Thoracic aorta (tissue), 2 donors: ENCODE results near the gene WWC1. TPM values are rescaled to one million over a fixed set of nuclear protein-coding genes. Genes with fewer than 3 reads are reported as not detected.

Source experiments
- ATAC-seq: fragments of 150-250 bp; one replicate; pipeline ENCODE4 v1.8.0; 2017; ENCODE audit warnings: low read depth; ENCODE audit not compliant: insufficient number of reproducible peaks, low FRiP score
- DNase-seq: peaks from one replicate; pipeline ENCODE4 v3.0.0-alpha.2; 2020; ENCODE audit warnings: low spot score
- H3K27ac ChIP-seq, 2 donors: fragments of 200-600 bp; sonication (generic); 1 replicate in 1 of 2; 2 replicates in 1 of 2; pipeline ENCODE4 v1.5.1; 2016; ENCODE audit warnings: mild to moderate bottlenecking in 2 of 2, moderate library complexity in 2 of 2
- H3K27me3 ChIP-seq: fragments of 200-600 bp; sonication (generic); replicated peaks from 2 replicates; pipeline ENCODE4 v1.6.0; 2016; ENCODE audit warnings: mild to moderate bottlenecking; ENCODE audit not compliant: insufficient read depth
- H3K36me3 ChIP-seq: fragments of 200-600 bp; sonication (generic); one replicate; pipeline ENCODE4 v1.5.1; 2016
- H3K4me1 ChIP-seq, 2 donors: fragments of 200-600 bp; sonication (generic); 1 replicate in 1 of 2; 2 replicates in 1 of 2; pipeline versions ENCODE4 v1.5.1 to v1.6.0; 2016; ENCODE audit warnings: low read depth in 2 of 2, mild to moderate bottlenecking in 1 of 2; ENCODE audit not compliant: control insufficient read depth in 1 of 2
- H3K4me3 ChIP-seq: fragments of 200-600 bp; sonication (generic); 2 replicates; pipeline ENCODE4 v1.5.1; 2016; ENCODE audit warnings: mild to moderate bottlenecking
- H3K9me3 ChIP-seq: fragments of 200-600 bp; sonication (generic); 2 replicates; pipeline ENCODE4 v1.5.1; 2016
- CTCF ChIP-seq: fragments of 200-600 bp; sonication (generic); IDR thresholded peaks from one replicate; pipeline ENCODE4 v1.5.1; 2019; ENCODE audit warnings: antibody characterized with exemption
- total RNA-seq, 2 donors: library from RNA; depleted of rRNA; stranded (reverse); fragments of >200 nt; gene quantifications; one replicate each; pipeline versions ENCODE4 v1.1.0 to v1.2.3, GENCODE V29; 2016

WWC1 gene
- total RNA-seq, 2 donors from 2014 or later, result 3.6 TPM; not detected in 1

DNA sequence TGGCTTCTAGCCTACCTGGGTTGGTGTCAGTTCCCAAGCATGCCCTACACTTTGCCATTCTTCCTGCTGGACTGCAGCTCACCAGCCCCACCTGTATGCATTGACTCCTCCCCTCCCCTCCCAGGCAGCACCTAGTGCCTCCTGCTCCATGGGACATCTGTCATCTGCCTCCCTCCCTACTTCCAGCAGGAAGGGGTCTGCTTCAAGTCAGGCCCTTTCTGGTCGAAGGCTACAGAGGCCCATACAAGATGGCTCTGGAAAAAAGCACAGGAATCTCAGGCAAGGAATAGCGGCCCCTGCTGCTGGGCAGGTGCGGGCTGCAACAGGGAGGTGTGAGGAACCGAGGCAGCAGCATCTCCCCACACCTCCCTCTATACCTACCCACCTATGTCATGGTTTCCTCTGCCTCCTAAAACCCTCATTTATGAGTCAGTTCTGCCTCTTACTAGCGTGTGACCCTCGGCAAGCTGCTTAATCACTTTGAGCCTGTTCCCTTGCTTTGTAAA lies 19.7 kb downstream of the WWC1 start:
- Histone ChIP-seq H3K4me1 (no peaks in the 10 kb centered on the region), H3K27me3 (no peaks in the 10 kb centered on the region), H3K4me3 (no peak overlapping the region), H3K9me3 (no peaks in the 10 kb centered on the region), H3K36me3 (no peaks in the 10 kb centered on the region), H3K27ac (no peak overlapping the region)
- no peak for ATAC-seq
- TF ChIP-seq CTCF, result no peak
- no peak for DNase-seq

DNA sequence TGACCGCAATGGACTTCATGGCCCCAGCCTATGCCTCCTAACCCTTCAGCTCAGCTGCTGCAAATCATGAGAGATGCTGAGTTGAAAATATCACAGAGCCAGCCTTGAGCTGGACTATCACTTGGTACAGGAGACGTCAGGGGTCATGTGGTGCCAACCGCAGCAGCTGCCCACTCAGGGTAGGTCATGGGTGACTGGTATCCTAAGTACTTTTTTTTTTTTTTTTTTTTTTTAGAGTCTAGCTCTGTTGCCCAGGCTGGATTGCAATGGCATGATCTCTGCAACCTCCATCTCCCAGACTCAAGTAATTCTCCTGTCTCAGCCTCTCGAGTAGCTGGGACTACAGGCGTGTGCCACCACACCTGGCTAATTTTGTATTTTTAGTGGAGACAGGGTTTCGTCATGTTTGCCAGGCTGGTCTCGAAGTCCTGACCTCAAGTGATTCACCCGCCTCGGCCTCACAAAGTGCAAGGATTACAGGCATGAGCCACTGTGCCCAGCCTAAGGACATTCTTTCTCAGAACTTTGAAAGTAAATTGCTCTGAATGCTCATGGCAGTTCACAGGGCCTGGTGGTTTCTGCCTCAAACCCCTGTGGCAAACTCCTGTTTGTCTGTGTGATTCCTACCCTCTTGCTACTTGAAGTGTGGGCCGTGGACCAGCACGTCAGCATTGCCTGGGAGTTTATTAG lies 21.3 kb downstream of the WWC1 start:
- no peaks in the 10 kb centered on the region for H3K27me3 ChIP-seq
- no peak for DNase-seq
- no peak for TF ChIP-seq CTCF

GRCh38 chr5:168313596-168314204 lies 22.3 kb downstream of the WWC1 start:
- no peak for DNase-seq
- no peak for TF ChIP-seq CTCF
- no peaks in the 10 kb centered on the region for H3K9me3 ChIP-seq

More for the DNA sequence above, 21.3 kb downstream of the WWC1 start:
- Histone ChIP-seq H3K36me3 (no peaks in the 10 kb centered on the region), H3K4me1 (no peaks in the 10 kb centered on the region), H3K4me3 (no peak overlapping the region), H3K9me3 (no peaks in the 10 kb centered on the region), H3K27ac (no peak overlapping the region)
- no peak for ATAC-seq

DNA sequence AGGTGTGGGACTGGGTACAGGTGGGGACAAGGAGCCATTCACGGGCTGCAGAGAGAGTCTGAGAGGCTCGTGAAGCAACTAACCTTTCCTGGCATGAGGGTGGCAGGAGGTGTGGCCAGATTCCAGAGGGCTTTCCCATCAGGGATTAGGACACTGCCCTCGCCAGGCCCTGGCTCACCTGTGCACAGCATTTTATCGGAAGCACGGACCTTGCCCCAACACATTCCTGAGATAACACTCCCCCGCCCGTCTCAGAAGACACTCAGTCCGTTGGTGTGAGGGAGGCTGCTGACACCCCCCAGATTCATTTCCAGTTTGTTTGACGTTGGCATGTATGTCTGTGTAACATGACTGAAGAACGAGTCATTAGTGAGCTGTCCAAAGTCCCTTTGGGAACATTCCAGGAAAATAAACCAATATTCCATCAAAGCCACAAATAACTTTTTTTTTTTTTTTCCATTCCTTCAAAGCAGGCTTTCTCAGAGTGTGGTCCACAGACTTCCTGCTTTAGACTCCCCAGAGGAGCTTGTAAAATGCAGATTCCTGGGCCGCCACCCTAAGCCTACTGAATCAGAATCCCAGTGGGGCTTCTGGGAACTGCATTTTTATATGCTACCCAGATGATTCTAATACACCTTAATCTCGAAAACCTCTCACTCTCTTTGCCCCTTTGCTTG lies 23.4 kb downstream of the WWC1 start:
- TF ChIP-seq CTCF, result no peak
- no peak overlapping the region for H3K4me3 ChIP-seq
- no peak overlapping the region for H3K27ac ChIP-seq
- H3K9me3 ChIP-seq, result no peaks in the 10 kb centered on the region
- H3K36me3 ChIP-seq, result no peaks in the 10 kb centered on the region
- ATAC-seq, result no peak
- DNase-seq, result no peak
- no peaks in the 10 kb centered on the region for H3K27me3 ChIP-seq
- no peaks in the 10 kb centered on the region for H3K4me1 ChIP-seq

More at GRCh38 chr5:168313596-168314204, 22.3 kb downstream of the WWC1 start:
- no peaks in the 10 kb centered on the region for H3K4me1 ChIP-seq
- no peaks in the 10 kb centered on the region for H3K36me3 ChIP-seq
- H3K27me3 ChIP-seq, result no peaks in the 10 kb centered on the region
- ATAC-seq, result no peak
- H3K27ac ChIP-seq, result no peak overlapping the region
- H3K4me3 ChIP-seq, result no peak overlapping the region
